Keratinocyte (primary cell): Measurements from ENCODE around the gene DUSP6.

Source experiments
- CTCF ChIP-seq, 3 experiments: IDR thresholded peaks in 1 of 3; conservative IDR thresholded peaks in 1 of 3; optimal IDR thresholded peaks in 1 of 3; 2 replicates in 2 of 3; 3 replicates in 1 of 3; pipeline versions ENCODE3 to v1.5.1; 2011; ENCODE audit warnings: low read length in 3 of 3, mild to moderate bottlenecking in 3 of 3, moderate library complexity in 2 of 3, control low read depth in 1 of 3, inconsistent platforms in 1 of 3; ENCODE audit not compliant: insufficient read depth in 2 of 3; ENCODE audit errors: extremely low read depth in 1 of 3
- EZH2 ChIP-seq: IDR thresholded peaks from one replicate; pipeline ENCODE4 v1.6.1; 2012; ENCODE audit warnings: inconsistent platforms, mild to moderate bottlenecking, low read length, moderate library complexity

- TF ChIP-seq CTCF (optimal IDR thresholded peaks at IDR 0.05 in 1 of 3, IDR thresholded peaks at IDR 0.05 in 1 of 3, conservative IDR thresholded peaks at IDR 0.05 in 1 of 3; ENCODE audit: extremely low read depth in 1 of 3, insufficient read depth in 2 of 3, low read length in 3 of 3) (no peak), EZH2 (no peak)
These were observed 38.1 kb downstream of the DUSP6 start for GRCh38 chr12:89314060-89314761.
